Ascending aorta (tissue), 2 donors: ENCODE results near the gene HAO1. TPM values are rescaled to one million over a fixed set of nuclear protein-coding genes. Genes with fewer than 3 reads are reported as not detected.

ENCODE experiments used
- DNase-seq, 2 donors: peaks; one replicate each; pipeline ENCODE4 v3.0.0-alpha.2; 2019; ENCODE audit warnings: low spot score in 2 of 2
- H3K27ac ChIP-seq, 2 donors: fragments of 200-600 bp; sonication (generic); one replicate each; pipeline ENCODE4 v1.5.1; 2016 to 2017; ENCODE audit warnings: mild to moderate bottlenecking in 1 of 2
- H3K27me3 ChIP-seq: fragments of 200-600 bp; sonication (generic); one replicate; pipeline ENCODE4 v1.5.1; 2017
- H3K36me3 ChIP-seq, 2 donors: fragments of 200-600 bp; sonication (generic); one replicate each; pipeline ENCODE4 v1.5.1; 2016
- H3K4me1 ChIP-seq, 2 donors: fragments of 200-600 bp; sonication (generic); one replicate each; pipeline ENCODE4 v1.5.1; 2016 to 2017; ENCODE audit warnings: mild to moderate bottlenecking in 1 of 2
- H3K4me3 ChIP-seq, 2 donors: fragments of 200-600 bp; sonication (generic); one replicate each; pipeline ENCODE4 v1.5.1; 2016 to 2017; ENCODE audit warnings: mild to moderate bottlenecking in 1 of 2
- H3K9me3 ChIP-seq, 2 donors: fragments of 200-600 bp; sonication (generic); one replicate each; pipeline ENCODE4 v1.5.1; 2016
- CTCF ChIP-seq, 3 experiments: fragments of 200-600 bp in 2 of 3; fragments of 450-650 bp in 1 of 3; sonication (generic) in 2 of 3; IDR thresholded peaks; one replicate each; pipeline ENCODE4 v1.5.1; 2016 to 2019; ENCODE audit warnings: antibody characterized with exemption in 3 of 3, mild to moderate bottlenecking in 1 of 3, moderate library complexity in 1 of 3
- intact Hi-C: fragments of 100-400 bp; cut with DNase I; formaldehyde crosslinking; loops from one replicate; pipeline ENCODE4 v1.15.1; 2023
- total RNA-seq: library from RNA; depleted of rRNA; stranded (reverse); fragments of >200 nt; gene quantifications from one replicate; pipeline ENCODE4 v1.1.0, GENCODE V29; 2016

HAO1 gene
- total RNA-seq, 1 donor from 2014 or later = not detected

GRCh38 chr20:7881551-7881950 lies 58.7 kb downstream of the HAO1 start:
- no peak overlapping the region for H3K27ac ChIP-seq
- no peak for TF ChIP-seq CTCF (IDR thresholded peaks at IDR 0.05)

GRCh38 chr20:7879883-7880282 lies 60.4 kb downstream of the HAO1 start:
- no peak for DNase-seq
- H3K4me3 ChIP-seq = no peak overlapping the region
- H3K27me3 ChIP-seq = no peaks in the 10 kb centered on the region
- intact Hi-C loops = no loop called here
- H3K27ac ChIP-seq = no peak overlapping the region
- no peaks in the 10 kb centered on the region for H3K9me3 ChIP-seq
- no peaks in the 10 kb centered on the region for H3K36me3 ChIP-seq
- no peak for TF ChIP-seq CTCF (IDR thresholded peaks at IDR 0.05)
- H3K4me1 ChIP-seq = no peaks in the 10 kb centered on the region

More at GRCh38 chr20:7881551-7881950, 58.7 kb downstream of the HAO1 start:
- H3K9me3 ChIP-seq = no peaks in the 10 kb centered on the region
- no peaks in the 10 kb centered on the region for H3K27me3 ChIP-seq
- no peaks in the 10 kb centered on the region for H3K4me1 ChIP-seq
- intact Hi-C loops = no loop called here
- no peak for DNase-seq
- H3K36me3 ChIP-seq = no peaks in the 10 kb centered on the region
- no peak overlapping the region for H3K4me3 ChIP-seq

- H3K27me3 ChIP-seq = no peaks in the 10 kb centered on the region
- TF ChIP-seq CTCF (IDR thresholded peaks at IDR 0.05) = no peak
- intact Hi-C loops = no loop called here
- H3K4me3 ChIP-seq = no peak overlapping the region
- H3K4me1 ChIP-seq = no peaks in the 10 kb centered on the region
- DNase-seq = no peak
- no peak overlapping the region for H3K27ac ChIP-seq
- H3K36me3 ChIP-seq = no peaks in the 10 kb centered on the region
- H3K9me3 ChIP-seq = no peaks in the 10 kb centered on the region
These were observed 72.2 kb downstream of the HAO1 start for GRCh38 chr20:7868108-7868507.

GRCh38 chr20:7866285-7866684 lies 74.0 kb downstream of the HAO1 start:
- no peak for TF ChIP-seq CTCF (IDR thresholded peaks at IDR 0.05)
- H3K9me3 ChIP-seq = no peaks in the 10 kb centered on the region
- H3K27me3 ChIP-seq = no peaks in the 10 kb centered on the region
- no peaks in the 10 kb centered on the region for H3K36me3 ChIP-seq
- H3K4me1 ChIP-seq = no peaks in the 10 kb centered on the region
- no peak overlapping the region for H3K27ac ChIP-seq
- H3K4me3 ChIP-seq = peak overlapping the region in 1 of 2 donors; percentile 29
- intact Hi-C loops = no loop called here
- DNase-seq = no peak

- Histone ChIP-seq H3K36me3 (no peaks in the 10 kb centered on the region), H3K9me3 (no peaks in the 10 kb centered on the region), H3K4me1 (no peaks in the 10 kb centered on the region), H3K4me3 (no peak overlapping the region), H3K27me3 (no peaks in the 10 kb centered on the region), H3K27ac (no peak overlapping the region)
- TF ChIP-seq CTCF (IDR thresholded peaks at IDR 0.05) = peak; percentile 36 to 74 (median 51)
- DNase-seq = no peak
- intact Hi-C loops = loop anchor here (5.0 to 10.0 kb wide), 3 partner anchors 1032 to 1595 kb away; partner anchors contain the start of gene BMP2
These were observed 80.9 kb downstream of the HAO1 start for GRCh38 chr20:7859356-7859802.

- H3K4me1 ChIP-seq = no peaks in the 10 kb centered on the region
- no peak for TF ChIP-seq CTCF (IDR thresholded peaks at IDR 0.05)
These were observed 81.5 kb downstream of the HAO1 start for GRCh38 chr20:7858734-7859250.

More at GRCh38 chr20:7858734-7859250, 81.5 kb downstream of the HAO1 start:
- Histone ChIP-seq H3K4me3 (no peak overlapping the region), H3K27ac (no peak overlapping the region), H3K27me3 (no peaks in the 10 kb centered on the region), H3K9me3 (no peaks in the 10 kb centered on the region), H3K36me3 (no peaks in the 10 kb centered on the region)
- DNase-seq = no peak
- intact Hi-C loops = loop anchor here (5.0 to 10.0 kb wide), 3 partner anchors 1031 to 1594 kb away; partner anchors contain the start of gene BMP2
